Inflammatory macrophage treated with lipopolysaccharide for 4 hours (primary cell): ENCODE data around the gene ITPRIPL2.

Experiments
- DNase-seq: peaks from one replicate; pipeline ENCODE4 v3.0.0-alpha.2; 2020

ITPRIPL2 gene

GRCh38 chr16:19145010-19145409, 31.2 kb downstream of the ITPRIPL2 start:
- DNase-seq = no peak

GRCh38 chr16:19147126-19147525, 33.4 kb downstream of the ITPRIPL2 start:
- DNase-seq = no peak

GRCh38 chr16:19147627-19148026, 33.9 kb downstream of the ITPRIPL2 start:
- no peak for DNase-seq

GRCh38 chr16:19148189-19148588, 34.4 kb downstream of the ITPRIPL2 start:
- no peak for DNase-seq

- DNase-seq = no peak
These were observed 37.5 kb downstream of the ITPRIPL2 start for GRCh38 chr16:19151310-19151709.

GRCh38 chr16:19152042-19152441, 38.3 kb downstream of the ITPRIPL2 start:
- DNase-seq = no peak

GRCh38 chr16:19153876-19154275, 40.1 kb downstream of the ITPRIPL2 start:
- DNase-seq = no peak

- DNase-seq = no peak
These were observed 48.3 kb downstream of the ITPRIPL2 start for GRCh38 chr16:19162085-19162484.

- DNase-seq = no peak
These were observed 49.5 kb downstream of the ITPRIPL2 start for GRCh38 chr16:19163215-19163614.

- no peak for DNase-seq
These were observed 50.5 kb downstream of the ITPRIPL2 start for GRCh38 chr16:19164285-19164684.

GRCh38 chr16:19165101-19165500, 51.3 kb downstream of the ITPRIPL2 start:
- no peak for DNase-seq

GRCh38 chr16:19166500-19166899, 52.7 kb downstream of the ITPRIPL2 start:
- no peak for DNase-seq

GRCh38 chr16:19167710-19168370, 54.1 kb downstream of the ITPRIPL2 start, which contains the start of gene SYT17:
Gene SYT17 (plus strand): TSS chr16:19168240. CDS start chr16:19168647, 407 bp downstream.
- peak; percentile 86 for DNase-seq

GRCh38 chr16:19168371-19169081, 54.8 kb downstream of the ITPRIPL2 start:
- peak; percentile 19 for DNase-seq

- no peak for DNase-seq
These were observed 55.4 kb downstream of the ITPRIPL2 start for GRCh38 chr16:19169082-19169639.

- no peak for DNase-seq
These were observed 56.4 kb downstream of the ITPRIPL2 start for GRCh38 chr16:19170043-19170655.
